ENCODE results near the gene NFKBIB. TPM values are rescaled to one million over a fixed set of nuclear protein-coding genes. Genes with fewer than 3 reads are reported as not detected.
A peak's percentile ranks its signal among the peaks of the same experiment; 100 is the strongest.

Gene NFKBIB
- 11.9 and 21.4 TPM in 2 replicates for polyA plus RNA-seq
- polyA minus RNA-seq: 6.6 and 7.4 TPM in 2 replicates

DNA sequence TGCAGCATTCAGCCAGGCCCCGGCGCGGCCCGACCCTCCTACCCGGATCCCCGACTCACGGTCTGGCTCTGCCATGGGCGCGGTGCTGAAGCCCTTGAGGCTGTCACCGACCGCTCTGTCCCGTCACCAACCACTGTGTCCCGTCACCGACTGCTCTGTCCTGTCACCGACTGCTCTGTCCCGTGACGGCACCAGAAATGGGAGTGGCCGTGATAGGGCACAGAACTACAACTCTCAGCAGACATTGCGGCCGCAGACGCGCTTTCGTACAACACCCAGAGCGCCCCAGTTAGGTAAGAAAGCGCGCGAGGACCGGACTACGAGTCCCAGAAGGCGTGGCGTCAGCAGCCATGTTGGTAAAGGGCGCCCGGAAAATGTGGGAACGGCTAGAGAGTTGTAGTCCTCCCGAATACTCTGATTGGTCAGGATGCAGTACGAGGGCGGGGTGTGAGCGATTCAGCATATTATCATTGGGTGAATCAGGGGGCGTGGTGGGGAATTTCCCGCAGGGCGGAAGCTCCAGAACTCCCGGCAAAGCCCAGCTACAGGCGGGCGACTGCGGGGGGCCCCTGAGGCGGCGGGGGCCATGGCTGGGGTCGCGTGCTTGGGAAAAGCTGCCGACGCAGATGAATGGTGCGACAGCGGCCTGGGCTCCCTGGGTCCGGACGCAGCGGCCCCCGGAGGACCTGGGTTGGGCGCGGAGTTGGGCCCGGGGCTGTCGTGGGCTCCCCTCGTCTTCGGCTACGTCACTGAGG lies at the start of gene NFKBIB, which contains the start of gene SIRT2:
TSS of gene NFKBIB (plus strand) at position 523 of the 755 bp plus-strand sequence. CDS start at position 587, 64 bp downstream.
TSS of gene SIRT2 (minus strand) at position 172 of the 755 bp plus-strand sequence. CDS start at position 75, 97 bp downstream.
- peak within 1 kb of the TSS; percentile 82 for H3K27ac ChIP-seq (ENCODE audit: low read length)
- no peaks in the 10 kb centered on the region for H3K79me2 ChIP-seq (replicated peaks; ENCODE audit: insufficient read depth, low read length)

DNA sequence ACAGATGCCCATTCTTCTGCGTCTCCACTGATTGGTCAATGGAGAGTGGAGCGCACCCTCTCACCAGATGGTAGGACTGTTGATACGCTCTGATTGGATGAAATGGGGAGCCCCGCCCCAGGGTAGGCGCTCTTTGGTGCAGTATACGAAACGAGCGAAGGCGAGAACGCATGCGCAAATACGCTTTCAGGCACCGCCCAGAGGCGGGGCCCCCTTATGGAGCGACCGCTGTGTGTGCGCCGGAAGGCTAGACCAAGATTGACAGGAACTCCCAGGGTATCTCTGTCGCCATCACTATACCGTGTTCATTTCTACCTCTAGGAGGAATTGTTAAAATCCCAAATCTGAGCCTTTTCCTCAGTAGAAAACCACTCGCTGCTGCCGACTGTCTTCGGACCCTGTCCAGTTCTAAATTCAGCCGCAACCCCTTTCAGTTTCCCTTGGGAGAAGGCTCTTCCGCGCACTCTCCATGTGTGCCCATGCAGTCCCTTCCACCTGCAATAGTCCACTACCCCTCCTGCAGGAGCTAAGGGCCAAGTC lies 49.3 kb upstream of the NFKBIB start:
- Histone ChIP-seq H3K4me2 (ENCODE audit: low read length) (peak overlapping the region; percentile 99), H3K9me2 (ENCODE audit: insufficient read depth, low read length) (no peaks in the 10 kb centered on the region), H3K27ac (ENCODE audit: low read length) (peak overlapping the region; percentile 99), H3K27me3 (ENCODE audit: insufficient read depth, low read depth, low read length) (no peaks in the 10 kb centered on the region), H4K20me1 (ENCODE audit: insufficient read depth) (peaks cover 26% of the 10 kb centered on the region), H3K79me2 (replicated peaks; ENCODE audit: insufficient read depth, low read length) (peaks cover 33% of the 10 kb centered on the region), H3F3A (ENCODE audit: insufficient read depth, low read length, poor library complexity, severe bottlenecking) (peaks cover 10% of the 10 kb centered on the region), H3K9ac (ENCODE audit: low read length) (peak overlapping the region; percentile 90), H3K36me3 (ENCODE audit: insufficient read depth, low read length) (no peaks in the 10 kb centered on the region), H2AFZ (ENCODE audit: low read depth, low read length) (peak overlapping the region; percentile 47), H3K9me3 (ENCODE audit: low read length) (no peaks in the 10 kb centered on the region), H3K4me3 (ENCODE audit: low read length) (peak overlapping the region; percentile 71)
- TF ChIP-seq EP300 (conservative IDR thresholded peaks at IDR 0.05; ENCODE audit: poor library complexity, severe bottlenecking) (peak; percentile 43), POLR2AphosphoS5 (IDR thresholded peaks at IDR 0.05) (peak; percentile 91), TAF1 (IDR thresholded peaks at IDR 0.05; ENCODE audit: low read depth) (no peak), SMC3 (conservative IDR thresholded peaks at IDR 0.05; ENCODE audit: poor library complexity) (peak; percentile 43), MXI1 (conservative IDR thresholded peaks at IDR 0.05; ENCODE audit: poor library complexity, severe bottlenecking) (peak; percentile 75)
- TF ChIP-seq, protein P1, sequence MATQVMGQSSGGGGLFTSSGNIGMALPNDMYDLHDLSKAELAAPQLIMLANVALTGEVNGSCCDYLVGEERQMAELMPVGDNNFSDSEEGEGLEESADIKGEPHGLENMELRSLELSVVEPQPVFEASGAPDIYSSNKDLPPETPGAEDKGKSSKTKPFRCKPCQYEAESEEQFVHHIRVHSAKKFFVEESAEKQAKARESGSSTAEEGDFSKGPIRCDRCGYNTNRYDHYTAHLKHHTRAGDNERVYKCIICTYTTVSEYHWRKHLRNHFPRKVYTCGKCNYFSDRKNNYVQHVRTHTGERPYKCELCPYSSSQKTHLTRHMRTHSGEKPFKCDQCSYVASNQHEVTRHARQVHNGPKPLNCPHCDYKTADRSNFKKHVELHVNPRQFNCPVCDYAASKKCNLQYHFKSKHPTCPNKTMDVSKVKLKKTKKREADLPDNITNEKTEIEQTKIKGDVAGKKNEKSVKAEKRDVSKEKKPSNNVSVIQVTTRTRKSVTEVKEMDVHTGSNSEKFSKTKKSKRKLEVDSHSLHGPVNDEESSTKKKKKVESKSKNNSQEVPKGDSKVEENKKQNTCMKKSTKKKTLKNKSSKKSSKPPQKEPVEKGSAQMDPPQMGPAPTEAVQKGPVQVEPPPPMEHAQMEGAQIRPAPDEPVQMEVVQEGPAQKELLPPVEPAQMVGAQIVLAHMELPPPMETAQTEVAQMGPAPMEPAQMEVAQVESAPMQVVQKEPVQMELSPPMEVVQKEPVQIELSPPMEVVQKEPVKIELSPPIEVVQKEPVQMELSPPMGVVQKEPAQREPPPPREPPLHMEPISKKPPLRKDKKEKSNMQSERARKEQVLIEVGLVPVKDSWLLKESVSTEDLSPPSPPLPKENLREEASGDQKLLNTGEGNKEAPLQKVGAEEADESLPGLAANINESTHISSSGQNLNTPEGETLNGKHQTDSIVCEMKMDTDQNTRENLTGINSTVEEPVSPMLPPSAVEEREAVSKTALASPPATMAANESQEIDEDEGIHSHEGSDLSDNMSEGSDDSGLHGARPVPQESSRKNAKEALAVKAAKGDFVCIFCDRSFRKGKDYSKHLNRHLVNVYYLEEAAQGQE (IDR thresholded peaks at IDR 0.05; ENCODE audit: borderline replicate concordance): peak; percentile 78

More for the DNA sequence above, at the start of gene NFKBIB, which contains the start of gene SIRT2:
- H3K9ac ChIP-seq (ENCODE audit: low read length): peak within 1 kb of the TSS; percentile 76
- no peaks in the 10 kb centered on the region for H3K36me3 ChIP-seq (ENCODE audit: insufficient read depth, low read length)
- TF ChIP-seq MXI1 (conservative IDR thresholded peaks at IDR 0.05; ENCODE audit: poor library complexity, severe bottlenecking): peak; percentile 81
- peak; percentile 55 for TF ChIP-seq CTCF (IDR thresholded peaks at IDR 0.05; ENCODE audit: poor library complexity, severe bottlenecking)
- no peak for TF ChIP-seq EZH2 (IDR thresholded peaks at IDR 0.05; ENCODE audit: borderline replicate concordance, insufficient read depth, low read length, poor library complexity, severe bottlenecking)
- TF ChIP-seq SMC3 (conservative IDR thresholded peaks at IDR 0.05; ENCODE audit: poor library complexity): peak; percentile 44
- peak; percentile 41 for TF ChIP-seq TAF1 (IDR thresholded peaks at IDR 0.05; ENCODE audit: low read depth)
- peak; percentile 13 for TF ChIP-seq RAD21 (conservative IDR thresholded peaks at IDR 0.05)
- peak; percentile 81 for TF ChIP-seq POLR2AphosphoS5 (IDR thresholded peaks at IDR 0.05)
- TF ChIP-seq, protein P1 (IDR thresholded peaks at IDR 0.05; ENCODE audit: borderline replicate concordance): peak; percentile 18
- TF ChIP-seq EP300 (conservative IDR thresholded peaks at IDR 0.05; ENCODE audit: poor library complexity, severe bottlenecking): peak; percentile 57
- H3F3A ChIP-seq (ENCODE audit: insufficient read depth, low read length, poor library complexity, severe bottlenecking): no peaks in the 10 kb centered on the region
- no peaks in the 10 kb centered on the region for H3K9me2 ChIP-seq (ENCODE audit: insufficient read depth, low read length)
- no peaks in the 10 kb centered on the region for H3K9me3 ChIP-seq (ENCODE audit: low read length)
- peak within 1 kb of the TSS; percentile 87 for H2AFZ ChIP-seq (ENCODE audit: low read depth, low read length)
- H4K20me1 ChIP-seq (ENCODE audit: insufficient read depth): no peaks in the 10 kb centered on the region
- peak within 1 kb of the TSS; percentile 99 for H3K4me2 ChIP-seq (ENCODE audit: low read length)
- H3K27me3 ChIP-seq (ENCODE audit: insufficient read depth, low read depth, low read length): no peaks in the 10 kb centered on the region
- H3K4me3 ChIP-seq (ENCODE audit: low read length): peak within 1 kb of the TSS; percentile 83
